Colonic mucosa (tissue), 4 donors: ENCODE results near the gene CLK3. TPM values are rescaled to one million over a fixed set of nuclear protein-coding genes. Genes with fewer than 3 reads are reported as not detected.

Source experiments
- DNase-seq: peaks from one replicate; pipeline ENCODE4 v3.0.0-alpha.2; 2020
- H3K27ac ChIP-seq: fragments of 200-600 bp; one replicate; pipeline ENCODE4 v1.8.0; 2021
- H3K27me3 ChIP-seq: fragments of 200-600 bp; one replicate; pipeline ENCODE4 v1.8.0; 2021
- H3K36me3 ChIP-seq: fragments of 200-600 bp; one replicate; pipeline ENCODE4 v1.8.0; 2021
- H3K4me1 ChIP-seq: fragments of 200-600 bp; one replicate; pipeline ENCODE4 v1.8.0; 2021; ENCODE audit warnings: mild to moderate bottlenecking
- H3K4me3 ChIP-seq: fragments of 200-600 bp; one replicate; pipeline ENCODE4 v1.8.0; 2021
- H3K9ac ChIP-seq, 2 donors: one replicate each; pipeline ENCODE4 v1.7.0; 2013; ENCODE audit warnings: control low read depth in 2 of 2, low read depth in 2 of 2, low read length in 2 of 2
- H3K9me3 ChIP-seq: fragments of 200-600 bp; one replicate; pipeline ENCODE4 v1.8.0; 2021
- CTCF ChIP-seq: fragments of 200-600 bp; IDR thresholded peaks from one replicate; pipeline ENCODE4 v1.8.0; 2022; ENCODE audit warnings: antibody characterized with exemption, mild to moderate bottlenecking
- intact Hi-C: fragments of 100-400 bp; cut with DNase I; formaldehyde crosslinking; loops from one replicate; pipeline ENCODE4 v1.14.1; 2022
- total RNA-seq, 2 donors: library from RNA; stranded (reverse); fragmentation: NEBNext Ultra II Directional in 1 of 2; extraction: Animal tissue kit (Norgen Biotek cat#: 25700) in 1 of 2; gene quantifications; one replicate each; pipeline ENCODE4 v1.2.1, GENCODE V29; 2021
- donor health status: healthy.
- donor health status: DM: no; HTN: no; CAD: no.
- donor health status: DM: no; HTN: no; CAD: no.

CLK3 gene
- total RNA-seq, 2 donors from 2014 or later: 83.5 to 88.9 TPM

DNA sequence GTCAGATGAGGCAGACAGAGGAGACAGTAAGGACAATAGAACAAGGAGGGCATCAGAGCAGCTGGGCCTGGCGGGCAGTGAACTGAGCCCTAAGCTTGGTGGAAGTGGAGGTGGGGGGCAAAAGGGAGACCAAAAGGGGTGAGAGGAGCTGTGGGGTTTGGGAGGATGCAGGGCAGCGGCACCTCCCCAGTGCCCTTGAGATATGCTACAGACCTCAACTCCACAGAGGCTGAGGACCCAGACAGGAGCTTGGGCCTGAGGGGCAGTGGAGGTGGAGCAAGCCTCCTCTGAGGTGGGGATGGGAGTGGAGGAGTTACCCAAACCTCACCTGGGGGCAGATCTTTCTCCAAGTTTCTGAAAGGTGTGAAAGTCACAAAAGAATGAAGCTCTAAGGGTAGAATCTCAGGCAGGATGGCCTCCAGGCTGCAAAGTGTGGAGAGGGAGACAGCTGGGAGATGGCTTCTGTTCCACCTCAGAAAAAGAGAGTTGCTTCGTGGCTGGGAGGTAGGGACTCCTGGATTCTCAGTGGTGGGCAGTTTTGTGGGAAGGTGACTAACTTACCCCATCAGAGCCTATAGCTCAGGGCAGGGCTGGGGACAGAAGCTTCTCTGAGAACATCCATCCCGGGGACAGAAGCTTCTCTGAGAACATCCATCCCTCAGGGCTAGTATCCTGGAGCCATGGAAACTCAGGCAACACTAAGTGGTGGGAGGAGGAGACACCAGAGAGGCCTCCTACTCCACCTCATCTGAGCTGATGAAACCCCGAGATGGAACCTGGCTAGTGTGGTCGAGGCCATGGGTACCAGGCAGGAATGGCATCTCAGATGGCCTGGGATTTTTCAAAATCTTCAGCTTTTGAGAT is 2.3 kb upstream of the CLK3 start:
- H3K27me3 ChIP-seq: no peaks in the 10 kb centered on the region
- H3K4me1 ChIP-seq: peaks cover 17% of the 10 kb centered on the region
- no peak overlapping the region for H3K9ac ChIP-seq
- H3K36me3 ChIP-seq: no peaks in the 10 kb centered on the region
- H3K9me3 ChIP-seq: no peaks in the 10 kb centered on the region
- DNase-seq: no peak
- H3K4me3 ChIP-seq: no peak overlapping the region
- H3K27ac ChIP-seq: no peak overlapping the region
- no peak for TF ChIP-seq CTCF
- intact Hi-C loops: loop anchor here (10.0 kb wide), 1 partner anchor 149 kb away; the partner anchor contains the start of gene UBL7

DNA sequence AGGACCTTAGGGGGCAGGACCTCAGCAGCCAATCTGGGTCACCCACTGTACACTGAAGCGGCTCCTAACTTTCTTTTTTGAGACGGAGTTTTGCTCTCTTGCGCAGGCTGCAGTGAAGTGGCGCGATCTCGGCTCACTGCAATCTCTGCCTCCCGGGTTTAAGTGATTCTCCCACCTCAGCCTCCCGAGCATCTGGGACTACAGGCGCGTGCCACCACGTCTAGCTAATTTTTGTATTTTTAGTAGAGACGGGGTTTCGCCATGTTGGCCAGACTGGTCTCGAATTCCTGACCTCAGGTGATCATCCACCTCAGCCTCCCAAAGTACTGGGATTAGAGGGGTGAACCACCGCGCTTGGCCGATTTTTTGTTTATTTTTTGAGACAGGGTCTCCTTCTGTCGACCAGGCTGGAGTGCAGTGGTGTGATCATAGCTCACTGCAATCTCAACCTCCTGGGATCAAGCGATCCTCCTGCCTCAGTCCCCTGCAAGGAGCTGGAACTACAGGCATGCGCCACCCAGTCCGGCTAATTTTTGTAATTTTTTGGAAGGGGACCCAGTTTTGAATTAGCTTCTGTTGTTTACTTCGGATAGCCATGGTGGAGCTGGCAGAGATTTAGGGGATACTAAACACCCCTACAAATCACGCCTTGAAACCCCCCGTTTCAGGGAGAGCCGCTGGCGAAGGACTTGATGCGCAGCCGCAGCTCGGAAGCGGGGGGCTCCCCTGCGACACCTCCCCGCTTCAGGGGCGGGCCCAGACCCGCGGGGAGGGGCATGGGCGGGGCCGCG is 1.5 kb upstream of the CLK3 start:
- Histone ChIP-seq H3K4me3 (peak overlapping the region; percentile 99), H3K36me3 (no peaks in the 10 kb centered on the region), H3K27me3 (no peaks in the 10 kb centered on the region), H3K9me3 (no peaks in the 10 kb centered on the region), H3K27ac (peak overlapping the region; percentile 97), H3K9ac (peak overlapping the region; percentile 14 to 100), H3K4me1 (peaks cover 20% of the 10 kb centered on the region)
- TF ChIP-seq CTCF: no peak
- intact Hi-C loops: loop anchor here (10.0 kb wide), 1 partner anchor 149 kb away; the partner anchor contains the start of gene UBL7
- no peak for DNase-seq

GRCh38 chr15:74614744-74615507 is 710 bp upstream of the CLK3 start:
- no peak for TF ChIP-seq CTCF
- Histone ChIP-seq H3K4me3 (peak overlapping the region; percentile 99), H3K27me3 (no peaks in the 10 kb centered on the region), H3K4me1 (peaks cover 20% of the 10 kb centered on the region), H3K36me3 (peaks cover 6% of the 10 kb centered on the region), H3K9me3 (no peaks in the 10 kb centered on the region), H3K27ac (peak overlapping the region; percentile 97), H3K9ac (peak overlapping the region; percentile 97 to 100)
- intact Hi-C loops: loop anchor here (5.0 to 10.0 kb wide), 2 partner anchors 73 to 150 kb away; partner anchors contain the start of genes ARID3B and UBL7
- DNase-seq: peak; percentile 88

- Histone ChIP-seq H3K27ac (peak overlapping the region; percentile 97), H3K36me3 (peaks cover 17% of the 10 kb centered on the region), H3K27me3 (no peaks in the 10 kb centered on the region), H3K9ac (peak overlapping the region; percentile 99 to 100), H3K4me1 (peaks cover 20% of the 10 kb centered on the region), H3K9me3 (no peaks in the 10 kb centered on the region), H3K4me3 (peak overlapping the region; percentile 99)
- peak; percentile 92 for DNase-seq
- intact Hi-C loops: loop anchor here (5.0 to 10.0 kb wide), 2 partner anchors 74 to 152 kb away; partner anchors contain the start of genes ARID3B and UBL7
- TF ChIP-seq CTCF: no peak
These were observed 817 bp downstream of the CLK3 start for GRCh38 chr15:74616366-74616939.
